Pulmonary artery endothelial cell (primary cell): ENCODE results near the gene PALS1. TPM values are rescaled to one million over a fixed set of nuclear protein-coding genes. Genes with fewer than 3 reads are reported as not detected.
A peak's percentile ranks its signal among the peaks of the same experiment; 100 is the strongest.
"Not testable (repeated sequence)": the region's sequence is repeated elsewhere in the genome, so short reads cannot be mapped to it uniquely, and the experiment has no call there.

Experiments used
- DNase-seq: peaks from one replicate; pipeline ENCODE4 v3.0.0-alpha.2; 2011; ENCODE audit warnings: low read depth, low spot score
- total RNA-seq: library from RNA; depleted of rRNA; stranded (reverse); fragments of >200 nt; gene quantifications from 2 replicates; pipeline ENCODE4 v1.2.3, GENCODE V29; 2014

Gene PALS1
- total RNA-seq, 1 donor from 2014 or later = 23.9 TPM

- no peak for DNase-seq
These were observed 16.7 kb downstream of the PALS1 start for GRCh38 chr14:67257906-67258305.

DNA sequence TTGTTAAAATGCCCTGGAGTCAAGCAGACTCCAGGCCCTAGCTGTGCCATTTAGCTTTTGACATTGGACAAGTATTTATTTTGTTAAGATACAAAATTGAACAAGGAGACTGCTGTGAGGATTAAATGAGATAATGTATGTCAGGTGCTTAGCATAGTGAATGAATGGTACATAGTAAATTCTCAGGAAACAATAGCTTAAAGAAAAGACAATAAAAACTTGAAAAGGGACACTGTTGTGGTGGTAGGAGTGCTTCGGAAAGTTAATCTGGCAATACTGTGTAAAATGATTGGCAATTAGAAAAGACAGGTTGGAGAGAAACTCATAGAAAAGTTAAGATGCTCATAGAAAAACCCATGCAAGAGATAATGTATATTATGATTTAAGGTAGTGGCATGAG lies 19.7 kb downstream of the PALS1 start:
- DNase-seq = no peak

DNA sequence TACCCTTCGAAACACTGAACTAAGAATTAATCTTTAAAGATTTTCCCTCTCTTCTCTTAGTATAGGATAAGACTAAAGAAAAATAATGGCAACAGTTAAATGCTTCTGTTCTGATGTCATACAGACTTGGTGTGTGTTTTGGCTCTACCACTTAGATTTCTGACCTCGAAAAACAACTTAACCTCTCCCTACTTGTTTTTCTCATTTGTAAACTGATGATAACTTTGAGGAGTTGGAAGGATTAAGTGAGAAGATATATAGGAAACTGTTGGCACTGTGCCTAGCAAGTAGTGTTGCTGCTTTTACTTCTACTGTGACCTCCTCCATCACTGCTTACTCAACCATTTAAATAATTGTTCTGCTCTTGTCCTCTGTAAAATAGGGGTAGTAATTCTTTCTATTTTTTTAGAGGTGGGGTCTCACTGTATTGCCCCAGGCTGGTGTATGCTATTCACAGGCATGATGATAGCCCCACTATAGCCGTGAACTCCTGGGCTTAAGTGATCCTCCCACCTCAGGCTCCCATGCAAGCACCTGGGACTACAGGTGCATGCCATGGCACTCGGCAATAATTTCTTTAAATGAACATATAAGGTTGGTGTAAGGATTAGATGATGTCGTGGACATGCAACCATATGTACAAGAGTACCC lies 22.4 kb downstream of the PALS1 start:
- peak; percentile 45 for DNase-seq

GRCh38 chr14:67265131-67265530 lies 23.9 kb downstream of the PALS1 start:
- DNase-seq = no peak

DNA sequence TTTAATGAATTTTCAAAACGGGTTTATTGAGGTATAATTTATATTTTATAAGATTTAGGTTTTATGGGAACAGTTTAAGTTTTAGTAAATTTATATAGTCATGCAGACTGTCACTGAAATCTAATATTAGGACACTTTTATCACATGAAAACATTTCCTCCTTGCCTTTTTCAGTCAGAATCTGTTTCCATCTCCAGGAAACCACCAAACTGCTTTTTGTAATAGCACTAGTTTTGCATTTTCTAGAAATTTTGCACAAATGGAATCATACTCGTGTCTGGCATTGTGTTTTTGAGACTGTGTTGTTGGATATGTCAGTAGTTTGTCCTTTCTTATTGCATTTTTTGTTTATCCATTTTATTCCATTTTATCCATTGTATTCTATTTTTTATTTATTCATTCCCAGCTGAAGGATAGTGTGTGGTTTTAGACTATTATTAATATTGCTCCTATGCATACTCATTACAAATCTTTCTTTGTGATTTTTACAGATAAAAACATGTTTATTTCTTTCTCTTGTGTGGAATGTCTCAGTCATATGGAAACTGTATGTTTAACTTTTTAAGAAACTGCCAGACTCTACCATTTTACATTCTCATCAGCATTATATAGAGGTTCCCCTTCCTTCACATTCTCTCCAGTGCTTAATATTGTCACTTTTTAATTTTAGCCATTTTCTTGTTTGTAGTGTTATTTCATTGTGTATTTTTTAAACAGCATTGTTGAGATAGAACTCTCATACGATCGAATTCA lies 26.5 kb downstream of the PALS1 start:
- DNase-seq = no peak

DNA sequence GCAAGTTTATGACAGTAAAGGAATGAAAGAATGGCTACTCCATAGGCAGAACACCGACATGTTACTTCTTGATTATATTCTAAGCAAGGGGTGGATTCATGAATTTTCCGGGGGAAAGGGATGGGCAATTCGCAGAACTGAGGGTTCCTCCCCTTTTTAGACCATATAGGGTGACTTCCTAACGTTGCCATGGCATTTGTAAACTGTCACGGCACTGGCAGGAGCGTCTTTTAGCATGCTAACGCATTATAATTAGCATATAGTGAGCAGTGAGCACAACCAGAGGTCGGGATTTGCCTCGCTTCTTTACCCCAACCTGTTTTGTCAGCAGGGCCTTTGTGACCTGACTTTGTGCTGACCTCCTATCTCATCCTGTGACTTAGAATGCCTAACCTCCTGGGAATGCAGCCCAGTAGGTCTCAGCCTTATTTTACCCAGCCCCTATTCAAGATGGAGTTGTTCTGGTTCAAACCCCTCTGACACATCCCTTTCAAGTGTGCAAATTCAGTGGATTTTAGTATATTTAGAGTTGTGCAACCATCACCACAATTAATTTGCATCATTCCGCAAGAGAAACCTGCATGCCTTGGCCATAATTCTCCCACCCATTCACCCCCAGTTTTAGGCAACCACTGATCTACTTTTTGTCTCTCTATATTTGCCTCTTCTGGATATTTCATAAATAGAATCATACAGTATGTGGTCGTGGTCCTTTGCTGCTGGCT lies 27.4 kb downstream of the PALS1 start:
- no peak for DNase-seq

DNA sequence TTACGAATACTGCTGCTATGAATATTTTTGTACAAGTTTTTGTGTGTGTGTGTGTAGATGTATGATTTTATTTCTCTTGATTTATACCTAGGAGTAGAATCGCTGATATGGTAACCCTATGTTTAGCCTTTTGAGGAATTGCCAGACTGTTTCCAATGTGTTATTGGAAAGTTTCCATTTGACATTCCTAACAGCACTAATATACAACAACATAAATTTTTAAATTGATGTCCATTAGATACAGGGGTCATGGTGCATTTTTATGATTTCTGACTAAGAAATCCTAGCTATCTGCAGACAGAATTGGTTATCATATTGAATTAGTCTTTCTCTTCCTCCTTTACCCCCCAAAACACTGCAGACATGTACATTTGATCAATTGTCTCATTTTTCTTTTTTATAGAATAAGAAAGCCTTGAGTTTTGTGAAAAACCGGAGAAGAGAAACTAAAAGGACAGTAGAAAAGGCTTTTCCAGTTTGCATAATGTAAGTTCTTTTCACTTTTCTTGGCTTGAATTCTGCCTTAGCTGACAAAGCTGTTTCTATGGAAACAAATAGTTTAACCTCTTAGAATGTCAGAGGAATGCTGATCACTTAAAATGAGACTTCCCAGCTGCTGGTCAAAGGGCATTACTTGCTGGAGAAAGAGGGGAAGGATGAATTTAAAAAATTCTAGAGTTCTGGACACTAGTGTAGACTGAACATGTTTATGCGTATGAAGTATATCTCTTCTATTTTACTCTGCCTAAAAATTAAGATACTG lies 28.2 kb downstream of the PALS1 start:
- no peak for DNase-seq

DNA sequence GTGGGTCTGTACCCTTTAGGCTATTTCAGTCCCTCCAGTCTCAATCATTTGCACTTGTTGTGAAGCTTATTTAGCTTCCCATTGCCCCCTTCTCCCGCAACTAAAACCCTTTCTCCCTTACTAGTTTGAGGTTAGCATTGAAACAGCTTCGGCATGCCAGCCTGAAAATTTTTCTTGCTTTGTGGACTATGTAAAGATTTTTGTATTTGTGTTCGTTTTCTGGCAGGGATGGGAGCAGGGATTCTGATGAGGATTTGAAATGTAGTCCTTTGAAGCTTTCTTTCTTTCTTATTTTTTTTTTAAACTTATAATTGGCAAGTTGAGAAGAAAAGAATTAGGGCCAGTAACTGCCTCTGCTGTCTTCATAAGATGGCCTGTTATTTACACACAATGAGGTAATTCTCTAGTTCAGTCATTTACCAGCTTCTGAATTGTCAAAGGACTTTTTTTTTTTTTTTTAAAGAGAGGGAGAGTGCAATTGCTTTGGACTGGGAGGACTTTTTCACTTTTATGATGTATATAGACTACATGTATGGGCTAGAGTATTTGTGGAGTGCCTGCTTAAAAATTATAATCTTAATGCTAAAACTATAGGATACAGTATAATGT lies 29.0 kb downstream of the PALS1 start:
- DNase-seq = no peak

- DNase-seq = no peak
These were observed 29.7 kb downstream of the PALS1 start for GRCh38 chr14:67270933-67271332.

- not testable (repeated sequence) for DNase-seq
These were observed 32.0 kb downstream of the PALS1 start for GRCh38 chr14:67273281-67273680.

GRCh38 chr14:67276131-67276530 lies 34.9 kb downstream of the PALS1 start:
- DNase-seq = no peak

- no peak for DNase-seq
These were observed 39.3 kb downstream of the PALS1 start for GRCh38 chr14:67280506-67280905.

DNA sequence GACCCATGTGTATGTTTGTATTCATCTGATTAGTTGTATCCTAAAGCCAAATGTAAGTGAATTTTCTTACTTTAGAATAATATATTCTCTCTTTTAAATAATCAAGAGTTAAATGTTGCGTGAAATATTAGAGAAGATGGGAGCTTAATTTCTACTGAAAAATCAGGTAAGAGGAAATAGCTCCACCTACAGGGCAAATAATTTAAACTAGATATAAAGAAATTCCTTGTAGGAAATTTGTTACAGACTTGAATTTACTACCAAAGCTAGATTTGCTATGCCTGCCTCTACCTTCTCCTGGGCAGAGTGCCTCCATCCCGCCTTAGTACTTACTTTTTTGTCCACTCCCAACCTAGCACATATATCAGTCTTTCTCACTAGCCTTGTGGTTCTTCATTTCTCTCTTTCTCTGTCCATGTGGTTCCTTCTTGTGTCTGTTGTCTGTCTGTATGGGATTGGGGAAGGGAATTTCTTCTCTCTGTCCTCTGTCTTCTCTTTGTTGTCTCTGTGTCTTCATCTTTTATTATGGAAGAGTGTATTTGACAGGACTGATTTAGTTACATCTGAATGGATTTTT lies 44.7 kb downstream of the PALS1 start:
- no peak for DNase-seq

Other genes with a start within 250 kb of the PALS1 start
- gene GARIN2, start 52.0 kb upstream of the PALS1 start, total RNA-seq = 0.07 TPM in 2 replicates
- 76.7 and 78.9 TPM in 2 replicates for gene ATP6V1D, start 118.4 kb downstream of the PALS1 start, total RNA-seq
- 231 and 355 TPM in 2 replicates for gene EIF2S1, start 118.9 kb downstream of the PALS1 start, total RNA-seq
- gene PLEK2, start 170.7 kb downstream of the PALS1 start, total RNA-seq = 10.4 and 11.9 TPM in 2 replicates
- gene TMEM229B, start 247.3 kb downstream of the PALS1 start, total RNA-seq = 0.07 TPM in 2 replicates